ENCODE results near the gene LRRC26. TPM values are rescaled to one million over a fixed set of nuclear protein-coding genes. Genes with fewer than 3 reads are reported as not detected.

LRRC26 gene
- total and polyA plus RNA-seq, 2 of the 13 experiments (the other 11 are each of a cell fraction or from before 2014, with no cell fraction given), result not detected

GRCh38 chr9:137141050-137141810 is 28.6 kb downstream of the LRRC26 start:
- Histone ChIP-seq H3K4me1 (ENCODE audit: insufficient read depth, low read length) (no peaks in the 10 kb centered on the region), H3K9ac (ENCODE audit: insufficient read depth, low read depth, low read length) (no peak overlapping the region), H3K36me3 (replicated peaks in 1 of 2; ENCODE audit: control insufficient read depth in 1 of 2, insufficient read depth in 2 of 2, low read length in 2 of 2) (no peaks in the 10 kb centered on the region), H3K4me2 (ENCODE audit: low read depth, low read length) (no peak overlapping the region), H3K79me2 (ENCODE audit: insufficient read depth, low read length) (no peaks in the 10 kb centered on the region), H3K27me3 (ENCODE audit: control insufficient read depth in 1 of 2, insufficient read depth in 2 of 2, low read length in 2 of 2) (peaks cover 29 to 79% of the 10 kb centered on the region in 2 experiments), H2AFZ (ENCODE audit: low read length) (no peak overlapping the region), H3K9me3 (ENCODE audit: low read length) (no peaks in the 10 kb centered on the region), H4K20me1 (ENCODE audit: insufficient read depth, low read length) (no peaks in the 10 kb centered on the region), H3K4me3 (replicated peaks in 1 of 3; ENCODE audit: insufficient read depth in 1 of 3, low read depth in 2 of 3, low read length in 3 of 3) (no peak overlapping the region), H3K27ac (ENCODE audit: extremely low read length, insufficient read depth, low read length) (no peak overlapping the region)
- ChIA-PET POLR2A (no interaction called here), CTCF (ENCODE audit: low intra/inter-chr PET ratio, low total read pairs) (no interaction called here)
- FAIRE-seq, result no peak
- ATAC-seq, result no peak
- BruUV-seq (replicated peaks), result no TSS peak
- DNase-seq (ENCODE audit: low spot score), result no peak
- 10% methylated on average over 2 of the region's 17 CpGs for WGBS (ENCODE audit: low lambda C conversion rate)
- in situ Hi-C loops (cut with HindIII; ENCODE audit: extremely low pct_ligation_motif_present, low pct_unique_long_range_greater_than_20kb) (no loop called here), intact Hi-C loops (cut with micrococcal nuclease; ENCODE audit: unreplicated experiment) (no loop called here)
- TF ChIP-seq ATF4 (CRISPR knock-in tag; IDR thresholded peaks at IDR 0.05) (no peak), ZNF362 (CRISPR knock-in tag; IDR thresholded peaks at IDR 0.05; ENCODE audit: borderline replicate concordance) (no peak), CEBPZ (IDR thresholded peaks at IDR 0.05; ENCODE audit: low read length) (no peak), TMF1 (CRISPR knock-in tag; IDR thresholded peaks at IDR 0.05; ENCODE audit: low read depth) (no peak), ZMYM4 (CRISPR knock-in tag; IDR thresholded peaks at IDR 0.05) (no peak), PPARG (CRISPR knock-in tag; conservative IDR thresholded peaks at IDR 0.05) (no peak), GLMP (CRISPR knock-in tag; IDR thresholded peaks at IDR 0.05; ENCODE audit: borderline replicate concordance) (no peak), ZNF768 (CRISPR knock-in tag; IDR thresholded peaks at IDR 0.05) (no peak), ADNP (CRISPR knock-in tag; IDR thresholded peaks at IDR 0.05) (no peak), ZNF3 (CRISPR knock-in tag; IDR thresholded peaks at IDR 0.05) (no peak), HBP1 (CRISPR knock-in tag; IDR thresholded peaks at IDR 0.05; ENCODE audit: low read depth) (no peak), DMAP1 (CRISPR knock-in tag; IDR thresholded peaks at IDR 0.05) (no peak), KDM6A (CRISPR knock-in tag; IDR thresholded peaks at IDR 0.05; ENCODE audit: low read depth) (no peak), ZNF713 (CRISPR knock-in tag; IDR thresholded peaks at IDR 0.05) (no peak), ZKSCAN5 (CRISPR knock-in tag; IDR thresholded peaks at IDR 0.05) (no peak), THYN1 (CRISPR knock-in tag; IDR thresholded peaks at IDR 0.05; ENCODE audit: borderline replicate concordance, low read depth) (no peak), DNMT1 (CRISPR knock-in tag; IDR thresholded peaks at IDR 0.05) (no peak), PRMT3 (CRISPR knock-in tag; IDR thresholded peaks at IDR 0.05; ENCODE audit: borderline replicate concordance, low read depth) (no peak)

All from HepG2 (cell line).